DOHH2 (cell line): ENCODE results near the gene NUBP2.

Source experiments
- EZH2phosphoT487 ChIP-seq: fragments of 200-600 bp; sonication (generic); IDR thresholded peaks from 2 replicates; pipeline ENCODE4 v1.6.1; 2017; ENCODE audit warnings: borderline replicate concordance, mild to moderate bottlenecking, antibody characterized with exemption, low read length, moderate library complexity, mixed read lengths
- TF ChIP-seq, protein P1 (sequence below): fragments of 200-600 bp; sonication (generic); IDR thresholded peaks from one replicate; pipeline ENCODE4 v1.5.1; 2014; ENCODE audit warnings: antibody characterized with exemption, mild to moderate bottlenecking, low read depth, low read length; ENCODE audit not compliant: poor library complexity, severe bottlenecking

DNA sequence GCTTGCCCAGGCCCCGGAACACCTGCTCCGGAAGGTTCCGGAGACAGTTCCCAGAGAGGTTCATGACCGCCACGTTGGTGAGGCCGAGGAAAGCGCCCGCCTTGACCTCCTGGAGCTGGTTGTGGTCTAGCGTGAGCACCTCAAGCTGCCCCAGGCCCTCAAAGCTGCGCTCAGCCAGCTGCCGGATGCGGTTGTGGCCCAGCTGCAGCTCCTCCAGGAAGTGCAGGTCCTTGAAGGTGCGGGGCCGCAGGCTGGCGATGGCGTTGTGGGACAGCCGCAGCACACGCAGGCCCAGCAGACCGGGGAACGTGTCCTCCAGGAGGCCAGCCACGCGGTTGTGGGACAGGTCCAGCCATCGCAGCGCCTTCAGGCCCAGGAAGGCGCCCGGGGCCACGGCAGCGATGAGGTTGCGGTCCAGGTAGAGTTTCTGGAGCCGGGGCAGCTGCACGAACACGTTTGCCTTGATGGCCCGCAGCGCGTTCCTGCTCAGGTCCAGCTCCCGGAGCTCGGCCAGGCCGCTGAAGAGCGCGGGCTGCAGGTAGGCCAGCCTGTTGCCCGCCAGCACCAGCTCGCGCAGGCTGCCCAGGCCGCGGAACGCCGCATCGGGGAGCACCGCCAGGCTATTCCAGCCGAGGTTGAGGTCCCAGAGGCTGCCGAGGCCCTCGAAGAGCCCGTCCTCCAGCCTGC, 8.6 kb downstream of the NUBP2 start:
- TF ChIP-seq, protein P1, sequence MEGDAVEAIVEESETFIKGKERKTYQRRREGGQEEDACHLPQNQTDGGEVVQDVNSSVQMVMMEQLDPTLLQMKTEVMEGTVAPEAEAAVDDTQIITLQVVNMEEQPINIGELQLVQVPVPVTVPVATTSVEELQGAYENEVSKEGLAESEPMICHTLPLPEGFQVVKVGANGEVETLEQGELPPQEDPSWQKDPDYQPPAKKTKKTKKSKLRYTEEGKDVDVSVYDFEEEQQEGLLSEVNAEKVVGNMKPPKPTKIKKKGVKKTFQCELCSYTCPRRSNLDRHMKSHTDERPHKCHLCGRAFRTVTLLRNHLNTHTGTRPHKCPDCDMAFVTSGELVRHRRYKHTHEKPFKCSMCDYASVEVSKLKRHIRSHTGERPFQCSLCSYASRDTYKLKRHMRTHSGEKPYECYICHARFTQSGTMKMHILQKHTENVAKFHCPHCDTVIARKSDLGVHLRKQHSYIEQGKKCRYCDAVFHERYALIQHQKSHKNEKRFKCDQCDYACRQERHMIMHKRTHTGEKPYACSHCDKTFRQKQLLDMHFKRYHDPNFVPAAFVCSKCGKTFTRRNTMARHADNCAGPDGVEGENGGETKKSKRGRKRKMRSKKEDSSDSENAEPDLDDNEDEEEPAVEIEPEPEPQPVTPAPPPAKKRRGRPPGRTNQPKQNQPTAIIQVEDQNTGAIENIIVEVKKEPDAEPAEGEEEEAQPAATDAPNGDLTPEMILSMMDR, result no peak
- TF ChIP-seq EZH2phosphoT487, result no peak
